Measurements from ENCODE around the gene NFU1.
"Not testable (repeated sequence)": the region's sequence is repeated elsewhere in the genome, so short reads cannot be mapped to it uniquely, and the experiment has no call there.

The NFU1 gene

GRCh38 chr2:69449906-69450305 lies 12.7 kb upstream of the NFU1 start:
- no peak for DNase-seq

DNA sequence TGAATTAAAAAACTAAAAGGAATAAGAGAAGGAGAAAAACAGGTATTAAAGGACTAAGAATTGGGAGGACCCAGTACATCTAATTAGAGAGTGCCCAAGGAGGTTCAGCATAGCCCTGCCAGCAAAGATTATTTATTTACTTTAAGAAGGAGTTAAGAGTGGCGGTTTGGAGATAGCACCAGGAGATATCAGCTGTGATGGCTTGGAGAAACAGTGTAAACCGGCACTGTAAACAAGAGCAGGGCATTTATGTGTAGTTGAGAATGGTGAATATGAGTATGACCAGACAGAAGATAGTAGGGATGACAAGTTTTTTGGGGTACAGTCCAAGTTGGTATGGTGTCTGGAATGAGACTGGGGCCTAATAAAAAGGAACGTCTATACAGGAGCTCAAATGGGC lies 6.4 kb upstream of the NFU1 start:
- not testable (repeated sequence) for DNase-seq

GRCh38 chr2:69439499-69439898 lies 2.3 kb upstream of the NFU1 start:
- DNase-seq: not testable (repeated sequence)

GRCh38 chr2:69438580-69438979 lies 1.3 kb upstream of the NFU1 start:
- DNase-seq: no peak

GRCh38 chr2:69437751-69438154 lies 518 bp upstream of the NFU1 start:
- no peak for DNase-seq

DNA sequence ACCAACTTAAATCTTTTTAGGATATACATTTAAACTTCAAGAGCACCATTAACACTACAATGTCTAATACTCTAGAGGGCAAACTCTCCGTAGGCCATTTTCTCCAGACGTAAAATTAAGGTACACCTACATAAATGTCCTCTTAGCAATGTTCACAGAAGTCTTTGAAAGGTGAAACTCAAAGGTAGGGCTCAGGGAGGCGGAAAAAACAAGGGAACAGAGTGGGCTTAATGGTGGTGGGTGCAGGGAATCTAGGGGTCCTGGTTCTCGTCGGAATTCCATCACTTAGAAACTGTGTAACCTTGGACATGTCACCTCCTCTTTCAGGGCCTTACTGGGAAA lies 668 bp downstream of the NFU1 start:
- no peak for DNase-seq

DNA sequence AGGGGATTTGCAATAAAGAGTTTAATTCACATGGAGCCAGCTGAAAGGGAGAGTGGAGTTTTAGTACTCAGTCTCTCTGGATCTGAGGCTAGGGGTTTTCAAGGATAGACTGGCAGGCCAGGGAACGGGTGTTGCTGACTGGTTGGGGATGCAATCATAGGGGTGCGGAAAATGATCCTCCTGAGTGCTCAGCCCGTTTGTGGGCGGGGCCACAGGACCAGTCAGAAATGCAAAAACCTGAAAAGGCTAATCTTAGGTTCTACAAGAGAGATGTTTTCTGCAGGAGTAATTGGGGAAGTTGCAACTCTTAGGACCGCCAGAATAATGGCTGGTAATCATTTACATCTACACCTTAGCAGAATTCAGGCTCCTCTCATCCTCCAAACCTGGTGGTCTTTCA lies 2.5 kb downstream of the NFU1 start:
- DNase-seq: no peak

DNA sequence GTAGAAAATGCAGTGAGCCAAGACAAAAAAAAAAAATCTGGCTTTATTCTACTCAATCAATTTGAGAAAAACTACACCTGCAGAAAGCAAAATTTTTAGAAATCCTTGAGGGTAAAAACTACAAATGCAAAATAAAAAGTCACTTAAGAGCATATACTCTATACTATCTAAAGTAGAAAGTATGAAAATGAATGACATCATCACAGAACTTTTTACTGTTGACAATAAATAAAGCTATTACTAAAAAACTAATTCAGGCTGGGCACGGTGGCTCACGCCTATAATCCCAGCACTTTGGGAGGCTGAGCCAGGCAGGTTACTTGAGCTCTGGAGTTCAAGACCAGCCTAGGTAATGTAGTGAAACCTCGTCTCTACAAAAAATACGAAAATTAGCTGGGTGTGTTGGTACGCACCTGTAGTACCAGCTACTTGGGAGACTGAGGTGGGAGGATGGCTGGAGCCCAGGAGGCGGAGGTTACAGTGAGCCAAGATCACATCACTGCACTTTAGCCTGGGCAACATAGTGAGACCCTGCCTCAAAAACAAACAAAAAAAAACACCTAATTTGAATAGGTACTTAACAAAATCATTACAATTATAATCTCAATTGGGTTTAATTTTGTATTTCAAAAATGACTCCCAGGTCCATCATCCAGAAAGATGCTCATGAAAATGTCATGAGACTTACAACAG lies 7.6 kb downstream of the NFU1 start:
- no peak for DNase-seq

DNA sequence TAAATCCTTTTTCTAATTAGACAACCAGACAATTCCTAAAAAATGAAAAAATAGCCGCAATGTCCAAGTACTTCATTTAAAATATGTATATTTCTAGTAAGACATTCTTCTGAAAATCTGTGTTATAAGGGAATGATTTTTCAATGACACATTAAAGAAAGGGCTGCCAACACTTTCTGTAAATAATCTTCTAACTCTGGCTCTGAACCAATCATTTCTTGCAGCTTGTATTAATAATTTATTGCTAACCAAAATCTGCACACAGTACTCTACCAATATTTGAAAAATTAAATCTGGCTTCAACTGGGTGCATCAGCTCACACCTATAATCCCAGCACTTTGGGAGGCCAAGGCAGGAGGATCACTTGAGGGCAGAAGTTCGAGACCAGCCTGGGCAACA lies 8.3 kb downstream of the NFU1 start:
- DNase-seq: no peak

DNA sequence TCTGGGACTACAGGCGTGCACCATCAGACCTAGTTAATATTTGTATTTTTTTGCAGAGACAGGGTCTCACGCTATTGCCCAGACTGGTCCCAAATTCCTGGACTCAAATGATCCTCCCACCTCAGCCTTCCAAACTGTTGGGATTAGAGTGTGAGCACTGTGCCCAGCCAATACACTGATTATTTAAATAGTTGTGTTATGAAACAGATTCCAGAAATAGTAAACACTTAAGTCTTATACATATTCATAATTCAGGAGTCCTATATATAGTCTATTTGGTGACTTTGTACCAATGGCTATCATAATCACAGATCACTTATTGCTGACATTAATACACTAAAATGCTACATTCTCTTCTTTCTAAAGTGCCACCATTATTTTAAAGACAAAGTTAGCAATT lies 12.8 kb downstream of the NFU1 start:
- DNase-seq: no peak

GRCh38 chr2:69422198-69422597 lies 15.0 kb downstream of the NFU1 start:
- no peak for DNase-seq

- not testable (repeated sequence) for DNase-seq
These were observed 18.1 kb downstream of the NFU1 start for GRCh38 chr2:69419111-69419510.

DNA sequence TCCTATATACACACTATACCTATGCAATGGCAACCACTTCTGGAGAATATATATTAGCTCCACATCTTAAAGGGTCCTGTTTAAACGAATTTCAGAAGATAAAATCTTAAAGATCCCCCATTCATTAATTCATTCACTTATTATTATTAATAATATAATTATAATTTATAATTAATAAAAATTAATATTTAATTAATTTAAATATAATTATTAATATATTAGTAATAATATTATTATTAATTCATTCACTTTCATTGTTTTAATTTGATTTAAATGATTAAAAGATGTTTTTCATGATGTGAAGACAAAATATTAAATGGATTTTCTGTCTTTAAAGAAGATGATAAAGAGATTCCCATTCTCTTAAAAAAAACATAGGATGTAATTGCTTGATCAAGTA lies 21.1 kb downstream of the NFU1 start:
- DNase-seq: no peak

DNA sequence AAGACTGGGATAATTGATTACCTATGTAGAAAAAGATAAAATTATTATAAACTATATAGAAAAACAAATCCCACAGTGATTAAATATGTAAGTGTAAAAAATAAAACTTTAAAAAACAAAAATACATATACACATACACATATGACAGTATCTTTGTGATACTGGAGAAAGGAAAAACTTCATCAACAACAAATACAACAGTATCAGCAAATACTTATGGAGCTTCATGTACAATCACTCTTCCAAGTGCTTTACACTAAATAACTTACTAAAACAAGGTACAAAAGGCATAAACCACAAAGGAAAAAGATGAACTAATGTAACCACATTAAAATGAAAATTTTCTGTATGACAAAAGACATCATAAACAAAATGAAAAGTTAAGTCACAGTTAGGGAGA lies 26.1 kb downstream of the NFU1 start:
- DNase-seq: no peak

GRCh38 chr2:69405306-69405705 lies 31.9 kb downstream of the NFU1 start:
- no peak for DNase-seq

DNA sequence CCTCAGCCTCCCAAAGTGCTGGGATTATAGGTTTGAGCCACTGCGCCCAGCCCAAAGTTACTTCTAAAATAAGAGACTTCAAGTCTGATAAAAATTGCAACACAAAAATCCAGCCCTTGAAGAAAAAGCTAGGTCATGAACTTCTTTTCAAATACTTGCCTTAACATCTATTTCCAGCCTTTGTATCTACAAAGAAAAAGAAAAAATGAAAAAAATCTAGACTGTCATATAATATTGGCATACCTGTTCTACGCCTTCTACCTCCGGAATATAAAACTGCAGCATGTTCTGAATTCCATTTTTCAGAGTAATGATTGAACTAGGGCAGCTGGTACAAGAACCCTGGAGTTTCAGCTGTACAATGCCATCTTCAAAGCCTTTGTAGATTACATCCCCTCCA lies 37.1 kb downstream of the NFU1 start:
- no peak for DNase-seq

GRCh38 chr2:69397234-69397633 lies 40.0 kb downstream of the NFU1 start:
- DNase-seq: no peak

- no peak for DNase-seq
These were observed 41.4 kb downstream of the NFU1 start for GRCh38 chr2:69395866-69396265.

- DNase-seq: no peak
These were observed 43.3 kb downstream of the NFU1 start for GRCh38 chr2:69393963-69394362.

- DNase-seq: no peak
These were observed 46.8 kb downstream of the NFU1 start for GRCh38 chr2:69390471-69390870.

GRCh38 chr2:69390001-69390400 lies 47.2 kb downstream of the NFU1 start:
- DNase-seq: no peak

DNA sequence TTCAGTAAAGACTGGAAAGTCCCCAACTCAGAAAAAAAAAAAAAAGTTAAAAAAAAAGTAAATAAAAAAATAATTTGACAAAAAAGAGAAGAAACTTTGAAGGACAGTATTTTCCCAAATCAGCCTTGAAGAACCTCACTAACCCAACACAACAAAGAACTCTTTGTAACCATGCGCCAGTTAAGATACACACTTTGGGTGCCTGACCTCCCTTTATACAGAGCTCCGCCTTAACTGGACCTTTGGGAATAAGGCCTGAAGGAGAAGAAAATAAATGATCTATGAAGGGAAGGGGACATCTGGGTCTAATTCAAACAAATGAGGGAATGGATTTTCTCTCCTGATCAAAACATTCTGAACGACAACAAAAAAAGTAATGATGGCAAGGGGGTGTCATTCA lies 48.0 kb downstream of the NFU1 start:
- no peak for DNase-seq

- DNase-seq: no peak
These were observed 49.3 kb downstream of the NFU1 start for GRCh38 chr2:69387770-69388481.

GRCh38 chr2:69386789-69387734 lies 50.2 kb downstream of the NFU1 start, which contains the start of gene GFPT1:
TSS of gene GFPT1 (minus strand) at chr2:69387227. CDS start at chr2:69387071, 156 bp downstream.
- DNase-seq: peak; percentile 85
